ENCODE data around the gene SEPTIN5. TPM values are rescaled to one million over a fixed set of nuclear protein-coding genes. Genes with fewer than 3 reads are reported as not detected.

SEPTIN5 gene
- total RNA-seq, 1 donor from 2014 or later: 11.5 TPM

- DNase-seq (no peak), ATAC-seq (no peak)
- intact Hi-C loops (cut with DNase I): no loop called here
These were observed 4.2 kb downstream of the SEPTIN5 start for GRCh38 chr22:19718456-19719049.

GRCh38 chr22:19719050-19719482, 4.8 kb downstream of the SEPTIN5 start:
- Histone ChIP-seq H3K4me1 (peaks cover 23% of the 10 kb centered on the region), H3K27me3 (peaks cover 42% of the 10 kb centered on the region), H3K4me3 (peak overlapping the region; percentile 58), H3K9me3 (no peaks in the 10 kb centered on the region), H3K27ac (no peak overlapping the region), H3K36me3 (no peaks in the 10 kb centered on the region)
- DNase-seq (no peak), ATAC-seq (no peak)
- intact Hi-C loops (cut with DNase I): no loop called here
- no peak for TF ChIP-seq CTCF (IDR thresholded peaks at IDR 0.05)

More at GRCh38 chr22:19718456-19719049, 4.2 kb downstream of the SEPTIN5 start:
- Histone ChIP-seq H3K27ac (no peak overlapping the region), H3K9me3 (no peaks in the 10 kb centered on the region), H3K36me3 (no peaks in the 10 kb centered on the region), H3K4me1 (peaks cover 20% of the 10 kb centered on the region), H3K4me3 (peak overlapping the region; percentile 58), H3K27me3 (peaks cover 42% of the 10 kb centered on the region)
- no peak for TF ChIP-seq CTCF (IDR thresholded peaks at IDR 0.05)

GRCh38 chr22:19719488-19720021, 5.3 kb downstream of the SEPTIN5 start:
- Histone ChIP-seq H3K27me3 (peaks cover 40% of the 10 kb centered on the region), H3K27ac (no peak overlapping the region), H3K4me3 (peak overlapping the region; percentile 58), H3K4me1 (peaks cover 23% of the 10 kb centered on the region), H3K36me3 (no peaks in the 10 kb centered on the region), H3K9me3 (no peaks in the 10 kb centered on the region)
- ATAC-seq (no peak), DNase-seq (no peak)
- intact Hi-C loops (cut with DNase I): no loop called here
- TF ChIP-seq CTCF (IDR thresholded peaks at IDR 0.05): no peak

- Histone ChIP-seq H3K4me1 (peaks cover 23% of the 10 kb centered on the region), H3K27me3 (peaks cover 33% of the 10 kb centered on the region), H3K4me3 (no peak overlapping the region), H3K36me3 (no peaks in the 10 kb centered on the region), H3K9me3 (no peaks in the 10 kb centered on the region), H3K27ac (no peak overlapping the region)
- ATAC-seq: no peak
- no peak for DNase-seq
- no peak for TF ChIP-seq CTCF (IDR thresholded peaks at IDR 0.05)
- intact Hi-C loops (cut with DNase I): no loop called here
These were observed 6.0 kb downstream of the SEPTIN5 start for GRCh38 chr22:19720150-19720827.

- no peaks in the 10 kb centered on the region for H3K36me3 ChIP-seq
- ATAC-seq (no peak), DNase-seq (no peak)
- no peak overlapping the region for H3K27ac ChIP-seq
- H3K4me1 ChIP-seq: peaks cover 23% of the 10 kb centered on the region
- intact Hi-C loops (cut with DNase I): no loop called here
- peaks cover 26% of the 10 kb centered on the region for H3K27me3 ChIP-seq
- no peak overlapping the region for H3K4me3 ChIP-seq
- H3K9me3 ChIP-seq: no peaks in the 10 kb centered on the region
- no peak for TF ChIP-seq CTCF (IDR thresholded peaks at IDR 0.05)
These were observed 6.7 kb downstream of the SEPTIN5 start for GRCh38 chr22:19720999-19721329.
